DMS153 (cell line): Measurements from ENCODE around the gene ADGRA3.

Experiments used
- DNase-seq: peaks from one replicate; lab custom pipeline; 2025; lab: John Stamatoyannopoulos, UW

ADGRA3 gene

DNA sequence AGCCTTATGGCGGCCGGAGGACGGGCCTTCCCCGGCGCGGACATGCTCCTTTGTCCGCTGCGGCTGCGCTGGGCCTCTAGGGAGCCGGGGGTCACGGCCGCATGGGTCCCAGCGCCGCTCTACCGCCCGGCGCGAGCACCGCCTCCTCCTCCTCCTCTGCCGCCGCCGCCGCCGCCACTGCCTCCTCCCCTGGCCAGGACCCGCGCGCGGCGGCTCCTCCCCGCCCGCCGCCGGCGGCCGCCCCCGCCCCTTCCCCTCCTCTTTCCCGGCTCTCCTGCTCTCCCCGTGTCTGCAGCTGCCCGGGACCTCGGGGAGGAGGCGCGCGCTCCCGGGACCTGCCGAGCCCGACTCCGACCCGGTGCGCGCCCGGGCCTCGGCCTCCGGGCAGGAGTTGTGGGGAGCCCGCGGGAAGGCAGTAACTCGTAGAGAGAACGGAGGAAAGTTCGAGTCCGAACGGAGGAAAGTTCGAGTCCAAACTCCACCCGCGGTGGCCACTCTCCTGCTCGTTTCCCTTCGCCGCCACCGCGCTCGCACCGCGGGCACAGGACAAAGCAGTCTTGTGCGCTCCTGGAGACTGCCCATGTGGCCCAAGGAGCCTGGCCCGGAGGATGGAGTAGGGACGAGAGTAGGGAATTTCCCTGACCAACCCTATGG is at the start of gene ADGRA3:
Gene ADGRA3, minus strand, starts transcription at position 179 of the 654 bp plus-strand sequence. CDS start 282 bp downstream, outside the sequence.
- no peak for DNase-seq

- DNase-seq, result no peak
Observed at GRCh38 chr4:22556495-22556894, 40.6 kb upstream of the ADGRA3 start.

DNA sequence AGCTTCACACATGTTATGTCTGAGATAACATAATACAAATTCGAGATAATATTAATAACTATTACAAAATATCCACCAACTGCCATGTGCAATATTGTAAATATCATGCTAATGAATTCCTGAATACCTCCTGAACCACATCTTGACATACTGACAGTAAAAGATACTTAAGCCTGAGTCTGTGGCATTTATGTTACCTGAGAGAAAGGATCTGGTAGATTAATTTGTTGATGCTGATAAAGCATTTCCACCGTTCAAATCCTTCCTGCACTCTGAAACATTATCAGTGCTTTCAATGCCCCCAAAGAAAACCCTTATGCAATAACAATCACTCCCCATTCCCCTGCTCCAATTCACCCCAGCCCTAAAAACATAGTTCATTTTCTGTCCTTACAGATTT is 38.8 kb upstream of the ADGRA3 start:
- no peak for DNase-seq

DNA sequence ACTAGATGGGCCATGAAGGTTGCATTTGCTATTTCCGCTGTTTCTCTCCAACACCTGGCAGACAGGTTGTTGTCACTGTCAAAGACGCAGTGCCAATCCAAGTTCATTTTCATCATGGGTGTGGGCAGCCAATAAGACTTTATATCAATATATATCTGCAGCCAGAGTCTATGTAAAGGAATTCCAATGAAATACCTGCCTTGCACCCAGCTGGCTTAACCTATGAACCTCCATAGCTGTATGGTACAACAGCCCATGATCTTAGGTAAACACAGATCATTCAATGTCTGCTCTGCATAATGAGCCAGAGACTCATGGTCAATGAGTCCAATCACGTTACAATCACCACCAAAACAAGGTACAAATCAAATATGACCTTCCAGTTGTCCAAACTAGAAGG is 37.7 kb upstream of the ADGRA3 start:
- DNase-seq, result no peak

GRCh38 chr4:22552812-22553211 is 36.9 kb upstream of the ADGRA3 start:
- DNase-seq, result no peak

- DNase-seq, result no peak
Observed at GRCh38 chr4:22551550-22551949, 35.7 kb upstream of the ADGRA3 start.

DNA sequence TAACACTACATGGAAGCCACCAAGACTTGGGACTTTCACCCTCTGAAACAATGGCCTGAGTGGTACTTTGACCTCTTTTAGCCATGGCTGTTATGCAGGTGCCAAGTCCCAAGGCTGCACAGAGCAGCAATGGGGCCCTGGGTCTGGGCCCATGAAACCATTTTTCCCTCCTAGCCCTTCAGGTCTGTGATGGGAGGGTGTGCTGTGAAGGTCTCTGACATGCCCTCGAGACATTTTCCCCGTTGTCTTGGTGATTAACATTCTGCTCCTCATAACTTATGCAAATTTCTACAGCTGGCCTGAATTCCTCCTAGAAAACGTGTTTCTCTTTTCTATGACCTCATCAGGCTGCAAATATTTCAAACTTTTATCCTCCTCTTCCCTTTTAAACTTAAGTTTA is 30.4 kb upstream of the ADGRA3 start:
- no peak for DNase-seq

GRCh38 chr4:22539251-22539650 is 23.4 kb upstream of the ADGRA3 start:
- no peak for DNase-seq

GRCh38 chr4:22537864-22538263 is 22.0 kb upstream of the ADGRA3 start:
- DNase-seq, result no peak

GRCh38 chr4:22534374-22534773 is 18.5 kb upstream of the ADGRA3 start:
- no peak for DNase-seq

DNA sequence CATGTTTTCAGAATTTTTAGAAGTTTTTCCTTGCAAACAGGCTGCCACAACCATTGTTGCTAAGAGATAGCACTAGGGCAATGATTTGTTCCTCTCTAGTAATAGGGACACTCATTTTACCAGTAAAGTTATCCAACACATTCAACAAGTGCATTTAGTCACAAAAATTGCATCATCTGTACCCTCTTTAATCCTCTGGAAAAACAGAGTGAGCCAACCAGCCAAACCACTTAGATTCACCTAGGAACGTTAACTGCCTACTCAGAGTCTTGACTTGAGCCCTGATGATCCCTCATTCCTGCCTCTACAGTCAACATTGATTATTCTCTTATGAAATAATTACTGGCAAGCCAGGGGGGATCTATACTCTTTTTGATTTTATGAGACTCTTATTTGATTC is 17.0 kb upstream of the ADGRA3 start:
- DNase-seq, result no peak

- no peak for DNase-seq
Observed at GRCh38 chr4:22532117-22532516, 16.3 kb upstream of the ADGRA3 start.

GRCh38 chr4:22531311-22532019 is 15.6 kb upstream of the ADGRA3 start:
- DNase-seq, result no peak

DNA sequence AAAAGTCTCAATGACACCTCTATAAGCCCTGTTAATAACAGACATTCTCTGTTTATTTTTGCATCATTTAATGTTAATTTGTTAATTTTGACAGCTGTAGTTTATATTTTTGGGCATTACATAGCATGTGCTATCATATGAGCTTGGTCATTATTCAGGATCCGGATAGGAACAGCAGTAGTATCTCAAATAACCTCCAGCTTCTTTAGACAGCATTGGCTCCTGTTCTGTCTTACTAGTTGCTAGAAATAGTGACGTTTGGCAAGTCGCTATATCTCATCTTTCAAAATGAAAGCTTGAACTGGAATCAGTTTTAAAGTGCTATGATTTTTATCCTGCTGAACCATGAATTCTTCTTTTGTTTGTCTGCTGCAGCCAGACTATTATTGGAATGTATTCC is 9.0 kb upstream of the ADGRA3 start:
- no peak for DNase-seq

DNA sequence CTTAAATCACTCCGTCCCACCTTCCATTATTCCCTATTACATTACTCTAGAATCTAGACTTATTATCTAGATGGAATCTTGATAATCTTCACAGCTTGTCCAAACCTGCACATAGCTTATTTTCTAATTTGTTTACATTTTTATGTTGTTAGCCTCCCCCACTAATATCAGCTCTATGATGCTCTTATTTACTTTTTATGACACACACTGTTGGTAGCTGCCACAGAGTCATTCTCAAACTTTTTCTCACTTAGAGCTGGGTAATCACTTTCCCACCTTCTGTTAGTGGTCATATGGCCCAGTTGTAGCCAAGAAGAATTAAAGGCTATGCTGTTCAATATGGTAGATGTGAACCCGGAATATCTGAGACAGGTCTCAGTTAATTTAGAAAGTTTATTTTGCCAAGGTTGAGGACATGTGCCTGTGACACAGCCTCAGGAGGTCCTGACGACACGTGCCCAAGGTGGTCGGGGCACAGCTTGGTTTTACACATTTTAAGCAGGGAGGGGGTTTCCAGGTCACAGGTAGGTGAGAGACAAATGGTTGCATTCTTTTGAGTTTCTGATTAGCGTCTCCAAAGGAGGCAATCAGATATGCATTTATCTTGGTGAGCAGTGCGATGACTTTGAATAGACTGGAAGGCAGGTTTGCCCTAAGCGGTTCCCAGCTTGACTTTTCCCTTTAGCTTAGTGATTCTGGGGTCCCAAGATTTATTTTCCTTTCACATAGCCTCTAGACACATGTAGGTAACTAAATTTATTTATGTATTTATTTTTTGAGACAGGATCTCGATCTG is 7.0 kb upstream of the ADGRA3 start:
- DNase-seq, result no peak

GRCh38 chr4:22522206-22522605 is 6.3 kb upstream of the ADGRA3 start:
- DNase-seq, result no peak

- DNase-seq, result no peak
Observed at GRCh38 chr4:22521240-22521639, 5.4 kb upstream of the ADGRA3 start.

DNA sequence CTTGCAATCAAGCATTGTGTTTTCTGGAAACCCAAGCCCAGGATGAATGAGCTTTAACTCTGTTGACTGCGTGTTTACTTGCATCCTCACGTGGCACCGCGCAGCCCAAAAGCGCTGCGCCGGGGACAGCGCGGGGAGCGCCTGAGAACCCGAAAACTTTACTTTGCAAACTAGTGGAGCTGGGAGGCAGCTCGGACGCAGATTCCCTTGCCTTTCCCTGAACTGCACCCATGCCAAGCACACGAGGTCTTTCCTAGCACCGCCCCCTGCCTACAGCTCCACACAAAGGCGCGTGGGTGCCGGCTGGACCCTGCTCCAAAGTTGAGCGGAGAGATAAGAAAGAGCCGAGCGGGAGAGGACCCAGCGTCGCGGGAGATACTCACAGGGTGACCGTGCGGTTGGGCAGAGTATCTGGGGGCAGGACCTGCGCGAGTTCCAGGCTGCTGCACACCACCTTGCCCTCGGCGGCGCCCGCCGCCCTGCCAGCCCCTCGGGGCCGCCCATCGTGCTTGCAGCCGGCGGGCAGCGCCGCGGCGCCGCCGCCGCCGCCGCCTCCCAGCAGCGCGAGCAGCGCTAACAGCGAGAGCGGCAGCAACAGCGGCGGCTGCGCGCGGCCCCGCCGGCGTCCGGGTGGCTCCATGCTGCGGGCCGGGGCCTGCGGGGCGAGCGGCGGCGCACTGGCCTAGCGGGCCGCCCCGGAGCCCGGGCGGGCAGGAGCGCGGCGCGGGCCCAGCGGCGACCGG is 550 bp downstream of the ADGRA3 start:
- DNase-seq, result no peak

DNA sequence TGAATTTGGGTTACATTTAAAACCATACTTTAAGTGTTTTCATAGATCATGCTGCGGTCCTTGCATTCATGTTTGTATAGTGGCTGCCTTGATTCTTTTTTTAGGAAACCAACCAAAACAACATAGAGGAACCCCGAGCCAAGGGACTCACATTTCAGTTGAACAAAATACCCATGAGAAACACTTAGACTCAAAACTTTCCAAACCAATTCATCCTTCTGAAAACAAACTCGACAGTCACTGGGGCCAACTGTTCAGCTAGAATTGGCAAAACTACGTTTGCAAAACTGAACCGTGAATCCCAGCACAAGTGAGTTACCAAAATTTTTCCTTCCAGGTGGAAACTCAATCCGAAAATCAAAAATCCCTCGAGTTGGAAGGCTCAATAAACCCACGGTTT is 1.4 kb downstream of the ADGRA3 start:
- DNase-seq, result no peak

GRCh38 chr4:22514001-22514400 is 1.9 kb downstream of the ADGRA3 start:
- DNase-seq, result no peak

GRCh38 chr4:22512306-22512705 is 3.6 kb downstream of the ADGRA3 start:
- no peak for DNase-seq

DNA sequence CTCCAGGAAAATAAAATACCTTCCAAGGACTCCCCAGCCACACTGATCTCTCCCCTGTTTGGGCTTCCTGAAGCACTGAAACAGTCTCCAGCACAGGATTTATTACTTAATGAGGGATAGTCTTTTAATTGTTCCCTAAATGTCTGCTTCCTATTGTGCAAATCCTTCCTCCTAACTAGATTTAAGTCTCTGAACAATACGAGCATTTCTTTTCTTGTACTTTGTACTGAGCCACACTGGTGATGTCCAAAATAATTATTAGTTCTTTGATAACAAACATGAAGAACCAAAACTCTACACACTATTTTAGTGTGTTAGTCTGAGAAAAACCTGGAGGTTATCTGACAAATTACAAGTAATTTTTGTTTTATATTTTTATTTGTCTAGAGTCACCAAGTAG is 5.1 kb downstream of the ADGRA3 start:
- DNase-seq, result no peak
